Esophagus muscularis mucosa (tissue), 3 donors: ENCODE data around the gene NANOS1.

Experiments
- POLR2A ChIP-seq: fragments of 450-650 bp; IDR thresholded peaks from one replicate; pipeline ENCODE4 v1.6.1; 2017; ENCODE audit warnings: antibody characterized with exemption, moderate library complexity, mild to moderate bottlenecking, low read depth
- TF ChIP-seq, protein P1 (sequence below), 3 experiments: fragments of 200-600 bp in 2 of 3; fragments of 450-650 bp in 1 of 3; sonication (generic) in 2 of 3; IDR thresholded peaks; one replicate each; pipeline ENCODE4 v1.5.1; 2017 to 2019; ENCODE audit warnings: antibody characterized with exemption in 3 of 3, mild to moderate bottlenecking in 2 of 3, moderate library complexity in 1 of 3

DNA sequence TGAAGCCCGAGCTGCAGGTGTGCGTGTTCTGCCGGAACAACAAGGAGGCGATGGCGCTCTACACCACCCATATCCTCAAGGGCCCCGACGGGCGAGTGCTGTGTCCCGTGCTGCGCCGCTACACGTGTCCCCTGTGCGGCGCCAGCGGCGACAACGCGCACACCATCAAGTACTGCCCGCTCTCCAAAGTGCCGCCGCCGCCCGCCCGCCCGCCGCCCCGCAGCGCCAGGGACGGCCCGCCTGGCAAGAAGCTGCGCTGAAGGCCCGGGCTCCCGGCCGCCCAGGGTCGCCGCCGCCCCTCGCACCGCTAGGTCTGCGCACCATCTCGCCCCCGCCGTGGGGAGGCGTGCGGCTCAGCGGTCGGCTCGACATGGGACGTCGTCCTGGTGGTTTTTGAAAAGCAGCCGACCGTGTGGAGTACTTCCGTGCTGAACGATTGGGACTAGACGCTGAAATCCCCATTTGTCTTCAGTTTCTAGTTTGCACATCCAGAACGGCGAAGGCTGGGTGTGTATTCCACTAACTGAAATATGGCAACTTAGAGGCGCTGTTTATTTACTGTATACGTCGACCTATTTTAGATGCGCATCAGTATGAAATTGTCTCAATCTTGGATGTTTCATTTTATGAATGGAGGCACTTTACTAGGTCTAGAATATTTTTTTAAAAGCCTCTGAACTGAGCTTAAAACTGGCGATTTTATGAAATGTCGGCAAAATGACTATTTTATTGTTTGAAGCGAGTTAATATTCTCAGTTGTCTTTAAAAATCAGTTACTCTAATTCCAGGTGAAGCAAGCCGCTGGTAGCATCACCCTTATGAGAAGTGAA, 1.1 kb downstream of the NANOS1 start:
- TF ChIP-seq, protein P1, sequence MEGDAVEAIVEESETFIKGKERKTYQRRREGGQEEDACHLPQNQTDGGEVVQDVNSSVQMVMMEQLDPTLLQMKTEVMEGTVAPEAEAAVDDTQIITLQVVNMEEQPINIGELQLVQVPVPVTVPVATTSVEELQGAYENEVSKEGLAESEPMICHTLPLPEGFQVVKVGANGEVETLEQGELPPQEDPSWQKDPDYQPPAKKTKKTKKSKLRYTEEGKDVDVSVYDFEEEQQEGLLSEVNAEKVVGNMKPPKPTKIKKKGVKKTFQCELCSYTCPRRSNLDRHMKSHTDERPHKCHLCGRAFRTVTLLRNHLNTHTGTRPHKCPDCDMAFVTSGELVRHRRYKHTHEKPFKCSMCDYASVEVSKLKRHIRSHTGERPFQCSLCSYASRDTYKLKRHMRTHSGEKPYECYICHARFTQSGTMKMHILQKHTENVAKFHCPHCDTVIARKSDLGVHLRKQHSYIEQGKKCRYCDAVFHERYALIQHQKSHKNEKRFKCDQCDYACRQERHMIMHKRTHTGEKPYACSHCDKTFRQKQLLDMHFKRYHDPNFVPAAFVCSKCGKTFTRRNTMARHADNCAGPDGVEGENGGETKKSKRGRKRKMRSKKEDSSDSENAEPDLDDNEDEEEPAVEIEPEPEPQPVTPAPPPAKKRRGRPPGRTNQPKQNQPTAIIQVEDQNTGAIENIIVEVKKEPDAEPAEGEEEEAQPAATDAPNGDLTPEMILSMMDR (IDR thresholded peaks at IDR 0.05): peak in 2 of 3 experiments; percentile 16 to 19
- no peak for TF ChIP-seq POLR2A
